ENCODE measurements around the gene OVOL3.

OVOL3 gene

GRCh38 chr19:36142496-36142895 lies 31.6 kb downstream of the OVOL3 start:
- Histone ChIP-seq H3K27ac (ENCODE audit: low read depth, low read length) (no peak overlapping the region), H3K27me3 (ENCODE audit: control insufficient read depth, low read length) (no peaks in the 10 kb centered on the region), H3K36me3 (ENCODE audit: control insufficient read depth, low read length) (peaks cover 36% of the 10 kb centered on the region), H3K9me3 (ENCODE audit: control insufficient read depth, insufficient read depth, low read length) (no peaks in the 10 kb centered on the region), H4K20me1 (ENCODE audit: control insufficient read depth, insufficient read depth, low read depth, low read length) (peaks cover 3% of the 10 kb centered on the region; the same call in 1 of the 2 replicates), H3K9me2 (replicated peaks; ENCODE audit: control insufficient read depth, low read length) (no peaks in the 10 kb centered on the region), H3F3A (ENCODE audit: control insufficient read depth, insufficient read depth) (no peaks in the 10 kb centered on the region), H3K4me3 (ENCODE audit: low read length) (no peak overlapping the region), H3K79me2 (ENCODE audit: control insufficient read depth, low read length) (peaks cover 22% of the 10 kb centered on the region), H3K4me2 (ENCODE audit: low read length) (no peak overlapping the region), H3K4me1 (ENCODE audit: control insufficient read depth, low read length) (peaks cover 11% of the 10 kb centered on the region)
- TF ChIP-seq EZH2phosphoT487 (IDR thresholded peaks at IDR 0.05; ENCODE audit: borderline replicate concordance, low read length) (no peak), CTCF (IDR thresholded peaks at IDR 0.05; ENCODE audit: low read depth, low read length, poor library complexity, severe bottlenecking) (no peak)

GRCh38 chr19:36144624-36145023 lies 33.7 kb downstream of the OVOL3 start:
- H3K27ac ChIP-seq (ENCODE audit: low read depth, low read length), result no peak overlapping the region
- TF ChIP-seq EZH2phosphoT487 (IDR thresholded peaks at IDR 0.05; ENCODE audit: borderline replicate concordance, low read length), result no peak
- TF ChIP-seq CTCF (IDR thresholded peaks at IDR 0.05; ENCODE audit: low read depth, low read length, poor library complexity, severe bottlenecking), result no peak
- H3K4me2 ChIP-seq (ENCODE audit: low read length), result no peak overlapping the region
- H3K9me2 ChIP-seq (replicated peaks; ENCODE audit: control insufficient read depth, low read length), result no peaks in the 10 kb centered on the region
- peaks cover 22% of the 10 kb centered on the region for H3K79me2 ChIP-seq (ENCODE audit: control insufficient read depth, low read length)
- H3K36me3 ChIP-seq (ENCODE audit: control insufficient read depth, low read length), result peaks cover 45% of the 10 kb centered on the region
- H3K4me1 ChIP-seq (ENCODE audit: control insufficient read depth, low read length), result peaks cover 8% of the 10 kb centered on the region
- no peak overlapping the region for H3K4me3 ChIP-seq (ENCODE audit: low read length)
- no peaks in the 10 kb centered on the region for H3K9me3 ChIP-seq (ENCODE audit: control insufficient read depth, insufficient read depth, low read length)
- H3K27me3 ChIP-seq (ENCODE audit: control insufficient read depth, low read length), result no peaks in the 10 kb centered on the region
- peaks cover 3% of the 10 kb centered on the region; the same call in 1 of the 2 replicates for H4K20me1 ChIP-seq (ENCODE audit: control insufficient read depth, insufficient read depth, low read depth, low read length)
- H3F3A ChIP-seq (ENCODE audit: control insufficient read depth, insufficient read depth), result no peaks in the 10 kb centered on the region

GRCh38 chr19:36149673-36150406 lies 38.9 kb downstream of the OVOL3 start:
- Histone ChIP-seq H3K9me2 (replicated peaks; ENCODE audit: control insufficient read depth, low read length) (no peaks in the 10 kb centered on the region), H3K4me3 (ENCODE audit: low read length) (no peak overlapping the region), H3K27ac (ENCODE audit: low read depth, low read length) (no peak overlapping the region), H3K79me2 (ENCODE audit: control insufficient read depth, low read length) (no peaks in the 10 kb centered on the region), H3K4me1 (ENCODE audit: control insufficient read depth, low read length) (no peaks in the 10 kb centered on the region), H3K36me3 (ENCODE audit: control insufficient read depth, low read length) (peaks cover 33% of the 10 kb centered on the region), H3F3A (ENCODE audit: control insufficient read depth, insufficient read depth) (no peaks in the 10 kb centered on the region), H3K9me3 (ENCODE audit: control insufficient read depth, insufficient read depth, low read length) (no peaks in the 10 kb centered on the region), H3K27me3 (ENCODE audit: control insufficient read depth, low read length) (no peaks in the 10 kb centered on the region), H3K4me2 (ENCODE audit: low read length) (no peak overlapping the region), H4K20me1 (ENCODE audit: control insufficient read depth, insufficient read depth, low read depth, low read length) (no peaks in the 10 kb centered on the region)
- TF ChIP-seq CTCF (IDR thresholded peaks at IDR 0.05; ENCODE audit: low read depth, low read length, poor library complexity, severe bottlenecking), result no peak
- TF ChIP-seq EZH2phosphoT487 (IDR thresholded peaks at IDR 0.05; ENCODE audit: borderline replicate concordance, low read length), result no peak
